ENCODE data around the gene PCDHGB5.
A peak's percentile ranks its signal among the peaks of the same experiment; 100 is the strongest.
"Not testable (repeated sequence)": the region's sequence is repeated elsewhere in the genome, so short reads cannot be mapped to it uniquely, and the experiment has no call there.

PCDHGB5 gene

GRCh38 chr5:141397756-141398551 lies at the start of gene PCDHGB5:
Gene PCDHGB5, plus strand, starts transcription at chr5:141397947. Its CDS starts 181 bp downstream, at chr5:141398128.
- peak; percentile 67 for TF ChIP-seq CTCF (IDR thresholded peaks at IDR 0.05; ENCODE audit: control insufficient read depth, insufficient read depth, low read depth, low read length, missing control alignments)
- not testable (repeated sequence) for DNase-seq (ENCODE audit: low read depth)
- H3K4me3 ChIP-seq (ENCODE audit: control insufficient read depth, low read depth, low read length): peak within 1 kb of the TSS; percentile 29

DNA sequence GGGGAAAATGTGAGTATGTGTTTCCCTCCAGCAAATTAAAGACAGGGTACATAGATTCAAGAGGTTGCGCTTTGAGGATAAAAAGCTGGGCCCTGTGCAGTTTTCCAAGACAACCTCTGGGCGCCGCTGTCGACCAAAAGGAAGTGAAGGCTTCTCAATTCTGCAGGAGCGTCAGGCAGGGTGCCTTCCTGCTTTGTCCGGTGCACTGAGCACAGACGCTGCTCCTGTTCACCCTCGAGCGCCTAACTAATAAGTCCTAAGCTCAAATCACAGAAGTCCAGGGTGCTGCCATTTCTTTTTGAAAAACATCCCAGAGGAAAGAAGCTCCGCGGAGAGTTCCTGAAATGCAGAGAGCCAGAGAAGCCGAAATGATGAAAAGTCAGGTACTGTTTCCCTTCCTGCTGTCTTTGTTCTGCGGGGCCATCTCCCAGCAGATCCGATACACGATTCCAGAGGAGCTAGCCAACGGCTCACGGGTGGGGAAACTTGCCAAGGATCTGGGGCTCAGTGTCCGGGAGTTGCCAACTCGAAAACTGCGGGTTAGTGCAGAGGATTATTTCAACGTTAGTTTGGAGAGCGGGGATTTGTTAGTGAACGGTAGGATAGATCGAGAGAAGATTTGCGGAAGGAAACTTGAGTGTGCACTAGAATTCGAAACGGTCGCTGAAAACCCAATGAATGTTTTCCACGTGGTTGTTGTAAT lies 47.7 kb upstream of the PCDHGB5 start, which contains the start of gene PCDHGB1:
PCDHGB1 (plus strand) TSS at position 183 of the 703 bp plus-strand sequence; CDS start at position 345, 162 bp downstream.
- H3K4me3 ChIP-seq (ENCODE audit: control insufficient read depth, low read depth, low read length): peak within 1 kb of the TSS; percentile 12
- DNase-seq (ENCODE audit: low read depth): no peak
- peak; percentile 64 for TF ChIP-seq CTCF (IDR thresholded peaks at IDR 0.05; ENCODE audit: control insufficient read depth, insufficient read depth, low read depth, low read length, missing control alignments)

GRCh38 chr5:141351591-141351990 lies 46.2 kb upstream of the PCDHGB5 start:
- H3K4me3 ChIP-seq (ENCODE audit: control insufficient read depth, low read depth, low read length): no peak overlapping the region
- no peak for DNase-seq (ENCODE audit: low read depth)
- TF ChIP-seq CTCF (IDR thresholded peaks at IDR 0.05; ENCODE audit: control insufficient read depth, insufficient read depth, low read depth, low read length, missing control alignments): no peak

GRCh38 chr5:141354900-141355469 lies 42.8 kb upstream of the PCDHGB5 start, which contains the start of gene PCDHGA4:
Gene PCDHGA4, plus strand, starts transcription at chr5:141355021. Its CDS starts 87 bp downstream, at chr5:141355108.
- H3K4me3 ChIP-seq (ENCODE audit: control insufficient read depth, low read depth, low read length): peak within 1 kb of the TSS; percentile 37
- TF ChIP-seq CTCF (IDR thresholded peaks at IDR 0.05; ENCODE audit: control insufficient read depth, insufficient read depth, low read depth, low read length, missing control alignments): peak; percentile 50
- DNase-seq (ENCODE audit: low read depth): no peak

- peak overlapping the region; percentile 37 for H3K4me3 ChIP-seq (ENCODE audit: control insufficient read depth, low read depth, low read length)
- TF ChIP-seq CTCF (IDR thresholded peaks at IDR 0.05; ENCODE audit: control insufficient read depth, insufficient read depth, low read depth, low read length, missing control alignments): no peak
- no peak for DNase-seq (ENCODE audit: low read depth)
Observed at GRCh38 chr5:141355641-141356040, 42.1 kb upstream of the PCDHGB5 start.

DNA sequence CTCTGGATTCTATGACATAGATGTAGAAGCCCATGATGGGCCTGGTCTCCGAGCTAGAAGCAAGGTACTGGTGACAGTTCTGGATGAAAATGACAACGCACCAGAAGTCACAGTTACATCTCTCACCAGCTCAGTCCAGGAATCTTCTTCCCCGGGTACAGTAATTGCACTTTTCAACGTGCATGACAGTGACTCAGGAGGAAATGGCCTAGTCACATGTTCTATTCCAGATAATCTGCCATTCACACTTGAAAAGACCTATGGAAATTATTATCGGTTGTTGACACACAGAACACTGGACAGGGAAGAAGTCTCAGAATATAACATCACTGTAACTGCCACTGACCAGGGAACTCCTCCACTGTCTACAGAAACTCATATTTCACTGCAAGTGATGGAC lies 41.6 kb upstream of the PCDHGB5 start:
- H3K4me3 ChIP-seq (ENCODE audit: control insufficient read depth, low read depth, low read length): no peak overlapping the region
- no peak for TF ChIP-seq CTCF (IDR thresholded peaks at IDR 0.05; ENCODE audit: control insufficient read depth, insufficient read depth, low read depth, low read length, missing control alignments)
- no peak for DNase-seq (ENCODE audit: low read depth)

Measured in AG09309 (cell line).